NCI-H1436 (cell line): ENCODE measurements around the gene ATP8B3.

ENCODE experiments used
- DNase-seq: peaks from one replicate; lab custom pipeline; 2025; lab: John Stamatoyannopoulos, UW

ATP8B3 gene

GRCh38 chr19:1811942-1812425, at the start of gene ATP8B3:
Gene ATP8B3, minus strand, starts transcription at chr19:1812276. Its CDS starts 540 bp downstream, at chr19:1811736.
- DNase-seq: no peak

- no peak for DNase-seq
These were observed 49.5 kb upstream of the ATP8B3 start for GRCh38 chr19:1861599-1862031.

- DNase-seq: no peak
These were observed 48.9 kb upstream of the ATP8B3 start for GRCh38 chr19:1860821-1861598.

GRCh38 chr19:1860042-1860775, 48.1 kb upstream of the ATP8B3 start:
- peak; percentile 48 for DNase-seq

DNA sequence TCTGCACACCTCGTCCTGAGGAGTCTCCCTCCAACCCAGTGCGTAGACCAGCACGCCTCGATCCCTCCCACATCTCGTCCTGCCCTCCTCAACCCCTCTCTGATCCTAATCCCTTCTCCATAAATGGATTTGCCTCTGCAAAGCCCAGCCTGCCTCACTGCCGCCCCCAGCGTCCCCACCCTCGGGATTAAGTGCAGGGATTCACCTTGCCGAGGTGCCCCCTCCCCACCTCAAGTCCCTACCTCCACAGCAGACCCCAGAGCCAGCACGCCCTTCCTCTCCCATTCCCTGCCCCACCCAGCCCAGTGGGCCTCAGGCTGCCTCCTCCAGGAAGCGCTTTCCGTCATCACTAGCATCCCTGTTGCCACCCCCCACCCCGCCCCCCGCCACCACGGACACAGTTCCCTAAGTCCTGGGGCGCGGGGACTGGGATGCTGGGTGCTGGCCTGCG, 47.3 kb upstream of the ATP8B3 start:
- no peak for DNase-seq

DNA sequence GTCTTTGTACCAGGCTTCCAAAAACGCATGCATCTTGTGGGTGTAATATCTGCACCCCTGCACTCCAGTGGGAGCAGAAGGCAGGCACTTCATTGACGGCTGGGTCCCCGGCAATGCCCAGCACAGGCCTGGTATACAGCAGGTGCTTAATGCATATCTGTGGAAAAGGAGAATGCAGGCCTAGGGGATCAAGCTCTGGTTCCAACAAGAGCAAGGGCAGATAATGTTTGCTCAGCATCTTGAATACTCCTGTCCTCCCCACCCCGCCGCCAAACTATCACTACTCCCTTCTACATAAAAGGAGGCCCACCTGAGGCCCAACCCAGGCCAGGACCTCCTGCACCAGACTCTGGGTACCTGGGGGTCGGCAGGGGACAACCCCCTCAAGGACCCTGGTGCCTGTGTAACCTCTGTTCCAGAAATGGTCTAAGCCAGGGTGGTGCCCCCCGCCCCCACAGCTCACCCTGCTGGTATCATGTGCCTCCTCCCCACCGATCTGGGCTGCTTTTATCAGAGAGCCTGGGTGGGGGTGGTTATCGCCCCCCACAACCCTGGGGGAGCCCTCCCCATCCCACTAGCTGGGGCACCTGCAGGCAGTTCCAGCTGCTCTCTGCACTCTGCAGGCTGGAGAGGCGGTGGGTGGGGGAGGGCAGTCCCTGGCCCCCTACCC, 46.5 kb upstream of the ATP8B3 start:
- no peak for DNase-seq

- DNase-seq: no peak
These were observed 45.7 kb upstream of the ATP8B3 start for GRCh38 chr19:1857648-1858326.

DNA sequence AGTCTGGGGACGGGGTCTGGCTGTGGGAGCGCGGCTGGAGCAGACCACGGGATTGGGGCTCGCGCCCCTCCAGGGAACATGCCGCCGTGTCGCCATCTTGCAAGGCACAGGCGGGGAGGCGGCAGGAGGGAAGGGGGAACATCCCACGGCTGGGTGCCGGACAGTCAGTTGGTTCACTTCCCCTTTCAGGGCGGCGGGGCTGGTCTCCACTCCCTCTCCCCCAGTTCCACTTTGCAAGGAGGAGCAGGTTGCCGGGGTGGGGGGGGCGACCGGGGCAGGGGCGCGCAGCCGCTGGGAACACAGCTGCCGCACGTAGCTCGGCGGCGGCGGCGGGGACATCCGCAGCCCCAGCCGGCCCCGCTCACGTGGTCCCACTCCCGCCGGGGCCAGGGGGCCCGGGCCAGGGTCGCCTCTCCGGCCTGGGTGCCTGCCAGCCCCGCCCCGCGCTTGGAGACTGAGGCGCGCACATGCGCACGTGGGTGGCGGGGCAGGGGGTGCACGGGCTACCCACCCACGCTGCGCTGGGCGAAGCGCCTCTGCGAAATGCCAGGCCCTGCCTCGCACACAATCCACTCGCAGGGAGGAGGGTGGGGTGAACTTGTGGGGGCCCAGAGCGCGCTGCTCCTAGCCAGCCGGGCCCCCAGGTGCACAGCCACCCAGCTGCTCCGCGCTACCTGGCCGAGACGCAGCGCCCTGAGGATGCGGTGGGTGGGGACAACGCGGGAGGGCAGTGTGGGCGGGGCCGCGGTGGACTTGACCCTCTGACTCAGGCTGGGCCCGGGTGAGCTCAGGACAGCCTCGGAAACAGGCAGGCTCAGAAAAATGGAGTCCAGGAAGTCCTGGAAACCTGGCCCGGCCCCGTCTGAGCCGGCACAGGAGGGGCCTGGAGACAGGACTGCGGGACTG, 44.9 kb upstream of the ATP8B3 start:
- no peak for DNase-seq

- DNase-seq: no peak
These were observed 44.2 kb upstream of the ATP8B3 start for GRCh38 chr19:1856345-1856697.

- no peak for DNase-seq
These were observed 43.8 kb upstream of the ATP8B3 start for GRCh38 chr19:1855828-1856255.

DNA sequence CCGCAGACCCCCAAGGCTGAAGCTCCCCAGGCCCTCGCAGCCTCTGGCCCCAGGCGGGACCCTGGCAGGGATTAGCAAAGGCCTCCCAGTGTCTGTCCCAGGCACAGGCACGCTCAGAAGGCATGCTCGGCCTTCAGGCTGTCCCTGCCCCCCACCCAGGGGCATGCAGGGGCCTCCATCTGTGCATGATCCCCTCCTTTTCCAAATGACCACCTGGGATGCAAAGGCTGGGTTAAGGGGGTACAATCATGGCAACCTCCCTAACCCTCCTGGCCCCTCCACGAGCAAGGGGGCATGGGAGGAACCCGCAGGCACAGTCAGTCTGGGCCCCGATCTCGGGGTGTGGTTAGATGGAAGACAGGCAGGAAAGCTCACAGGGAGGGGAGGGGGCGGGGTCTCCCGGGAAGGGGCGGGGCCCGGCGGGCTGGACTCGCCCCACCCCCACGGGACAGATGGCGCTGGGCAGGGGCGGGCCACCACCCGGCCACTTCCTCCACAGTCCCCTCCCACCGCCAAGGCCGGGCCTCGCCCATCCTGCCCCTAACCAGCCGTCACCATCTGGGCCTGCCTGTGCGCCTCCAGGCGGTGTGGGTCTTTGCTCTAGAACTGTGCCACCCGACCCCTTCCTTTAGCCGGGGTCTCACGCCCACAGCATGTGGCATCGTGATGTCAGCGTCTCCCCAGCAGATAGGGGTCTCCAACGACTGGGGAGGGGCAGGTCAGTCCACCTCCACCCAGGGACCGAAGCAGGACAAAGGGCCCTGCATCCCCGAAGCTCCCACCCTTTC, 43.2 kb upstream of the ATP8B3 start:
- DNase-seq: peak; percentile 53

DNA sequence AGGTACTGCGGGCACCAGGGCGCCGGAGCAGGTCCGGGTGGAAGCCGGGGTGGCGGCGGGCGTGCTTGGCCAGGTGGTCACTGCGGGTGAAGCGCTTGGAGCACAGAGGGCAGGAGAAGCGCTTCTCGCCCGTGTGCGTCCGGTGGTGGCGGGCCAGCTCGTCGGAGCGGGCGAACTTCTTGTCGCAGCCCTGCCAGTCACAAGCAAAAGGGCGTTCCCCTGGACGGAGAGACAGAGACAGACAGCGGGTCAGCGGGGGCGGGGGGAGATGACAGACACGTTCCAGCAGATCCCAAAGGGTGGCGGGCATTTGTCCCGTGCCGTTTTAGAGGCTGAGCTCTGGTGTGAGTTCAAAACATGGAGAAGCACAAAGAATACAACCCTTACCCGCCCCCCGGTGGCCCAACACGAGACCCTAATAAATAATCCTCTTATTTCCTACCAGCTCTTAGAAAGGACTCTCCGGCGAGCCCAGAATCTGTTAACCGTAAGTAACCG, 42.5 kb upstream of the ATP8B3 start:
- no peak for DNase-seq

- DNase-seq: no peak
These were observed 42.0 kb upstream of the ATP8B3 start for GRCh38 chr19:1854039-1854541.

DNA sequence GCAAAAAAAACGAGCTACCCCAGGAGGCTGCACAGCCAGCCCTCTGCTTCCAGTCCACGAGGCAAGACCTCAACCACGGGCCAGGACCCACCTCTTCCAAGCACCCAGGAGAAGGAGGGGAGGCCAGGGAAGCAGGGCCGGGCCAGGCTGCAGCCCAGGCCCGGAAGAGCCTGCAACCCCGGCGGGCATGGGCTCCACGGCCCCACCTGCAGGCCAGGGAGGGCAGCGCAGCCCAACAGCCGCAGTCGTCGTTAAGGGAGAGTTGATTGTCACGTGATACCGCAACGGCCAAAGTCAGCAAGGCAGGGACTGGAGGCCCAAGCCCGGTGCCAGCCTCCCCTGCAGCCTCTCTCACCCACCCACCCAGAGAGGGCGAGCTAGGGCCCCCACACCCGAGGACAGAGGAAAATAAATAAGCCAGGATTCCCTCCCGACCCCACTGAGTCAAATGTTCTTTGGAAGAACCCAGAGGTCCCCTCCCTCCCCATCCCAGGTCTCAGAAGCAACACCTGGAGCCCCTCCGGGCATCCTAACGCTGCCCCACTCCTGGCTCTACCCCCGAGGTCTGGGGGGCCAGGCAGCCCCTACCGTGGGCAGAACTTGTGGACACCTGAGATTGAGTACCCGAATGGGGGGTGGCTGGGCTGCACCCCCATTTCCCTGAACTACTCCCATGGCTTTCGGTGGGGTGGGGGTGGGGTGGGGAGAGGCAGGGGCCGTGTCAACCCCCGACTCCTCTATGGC, 41.4 kb upstream of the ATP8B3 start:
- DNase-seq: peak; percentile 80

GRCh38 chr19:1852581-1853128, 40.6 kb upstream of the ATP8B3 start:
- no peak for DNase-seq

DNA sequence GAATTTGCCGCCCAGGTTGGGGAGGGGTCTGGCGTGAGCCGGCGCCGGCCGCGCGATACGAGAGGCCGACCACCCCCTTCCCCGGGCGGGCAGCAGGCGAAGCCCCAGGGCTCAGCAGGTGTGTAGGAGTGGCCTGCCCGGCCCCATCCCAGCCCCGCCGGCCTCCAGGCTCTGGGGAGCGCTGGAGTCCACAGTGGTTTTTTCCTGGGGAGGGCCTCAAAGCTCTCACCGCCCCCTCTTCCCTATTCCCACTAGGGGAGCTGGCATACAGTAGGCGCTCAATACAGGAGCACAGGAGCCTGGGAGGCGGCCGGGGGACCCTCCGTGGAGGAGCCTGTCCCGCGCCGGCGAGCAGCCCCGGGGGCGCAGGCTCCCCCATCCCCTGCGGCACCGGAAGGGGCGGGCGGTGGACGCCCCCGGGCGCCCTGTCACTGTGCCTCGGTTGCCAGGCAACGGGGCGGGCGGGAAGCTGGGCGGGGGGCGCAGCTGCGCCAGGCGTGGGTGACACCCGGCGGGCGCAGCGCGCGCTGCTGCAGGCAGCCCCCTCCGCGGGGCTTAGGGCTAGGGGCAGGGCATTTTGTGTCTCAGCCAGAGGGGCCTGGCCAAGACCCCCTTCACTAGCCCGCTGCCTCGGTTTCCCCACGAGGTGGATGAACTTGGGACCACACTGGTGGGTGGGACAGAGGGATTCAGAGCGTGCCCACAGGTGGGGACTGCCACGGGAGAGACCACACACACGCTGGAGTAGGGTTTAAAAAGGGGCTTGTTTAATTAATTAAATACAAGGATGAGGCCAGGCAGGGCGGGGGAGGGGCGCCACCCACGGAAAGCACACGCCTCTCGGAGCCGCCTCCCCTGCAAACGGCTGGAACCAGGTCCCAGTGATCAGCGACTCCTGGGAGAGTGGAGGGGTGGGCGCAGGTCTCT, 39.8 kb upstream of the ATP8B3 start:
- DNase-seq: peak; percentile 87

- no peak for DNase-seq
These were observed 39.0 kb upstream of the ATP8B3 start for GRCh38 chr19:1850809-1851653.
